Measurements from ENCODE around the gene CDC42. TPM values are rescaled to one million over a fixed set of nuclear protein-coding genes. Genes with fewer than 3 reads are reported as not detected.
"Not testable (repeated sequence)": the region's sequence is repeated elsewhere in the genome, so short reads cannot be mapped to it uniquely, and the experiment has no call there.

CDC42 gene
- total RNA-seq, 4 donors from 2014 or later = 228 to 244 (median 240) TPM

GRCh38 chr1:22026924-22027289 lies 25.6 kb upstream of the CDC42 start:
- DNase-seq = no peak
- WGBS, 2 donors = 83 to 85% methylated on average over 3 of the region's 3 CpGs
- H3K4me3 ChIP-seq (replicated peaks in 1 of 3) = no peak overlapping the region
- intact Hi-C loops (cut with DNase I) = no loop called here
- no peak overlapping the region for H3K27ac ChIP-seq
- no peak for TF ChIP-seq POLR2A (IDR thresholded peaks at IDR 0.05)
- TF ChIP-seq CTCF (IDR thresholded peaks at IDR 0.05) = no peak
- no peaks in the 10 kb centered on the region for H3K27me3 ChIP-seq
- H3K9me3 ChIP-seq = no peaks in the 10 kb centered on the region
- H3K36me3 ChIP-seq = no peaks in the 10 kb centered on the region
- H3K4me1 ChIP-seq = peaks cover 8 to 16% of the 10 kb centered on the region in 2 donors

GRCh38 chr1:22030057-22030456 lies 22.5 kb upstream of the CDC42 start:
- Histone ChIP-seq H3K36me3 (no peaks in the 10 kb centered on the region), H3K27ac (no peak overlapping the region), H3K27me3 (no peaks in the 10 kb centered on the region), H3K4me1 (peaks cover 6 to 8% of the 10 kb centered on the region in 2 donors), H3K9me3 (no peaks in the 10 kb centered on the region), H3K4me3 (replicated peaks in 1 of 3) (no peak overlapping the region)
- intact Hi-C loops (cut with DNase I) = no loop called here
- no peak for DNase-seq
- TF ChIP-seq CTCF (IDR thresholded peaks at IDR 0.05) (no peak), POLR2A (IDR thresholded peaks at IDR 0.05) (no peak)
- WGBS, 2 donors = 87 to 88% methylated on average over 4 of the region's 4 CpGs

- no peak for TF ChIP-seq POLR2A (IDR thresholded peaks at IDR 0.05)
- no peak for TF ChIP-seq CTCF (IDR thresholded peaks at IDR 0.05)
- Histone ChIP-seq H3K9me3 (no peaks in the 10 kb centered on the region), H3K4me3 (replicated peaks in 1 of 3) (no peak overlapping the region), H3K4me1 (peaks cover 6 to 8% of the 10 kb centered on the region in 2 donors), H3K27ac (no peak overlapping the region), H3K36me3 (no peaks in the 10 kb centered on the region), H3K27me3 (no peaks in the 10 kb centered on the region)
- no peak for DNase-seq
- intact Hi-C loops (cut with DNase I) = no loop called here
- 87 to 90% methylated on average over 2 to 3 of the region's 3 CpGs for WGBS, 2 donors
These were observed 22.0 kb upstream of the CDC42 start for GRCh38 chr1:22030473-22030872.

GRCh38 chr1:22031214-22031962 lies 21.1 kb upstream of the CDC42 start:
- intact Hi-C loops (cut with DNase I) = no loop called here
- Histone ChIP-seq H3K27ac (no peak overlapping the region), H3K27me3 (no peaks in the 10 kb centered on the region), H3K36me3 (no peaks in the 10 kb centered on the region), H3K9me3 (no peaks in the 10 kb centered on the region), H3K4me1 (peaks cover 2% of the 10 kb centered on the region in 2 donors), H3K4me3 (replicated peaks in 1 of 3) (no peak overlapping the region)
- no peak for TF ChIP-seq CTCF (IDR thresholded peaks at IDR 0.05)
- TF ChIP-seq POLR2A (IDR thresholded peaks at IDR 0.05) = no peak
- 73 to 74% methylated on average over 8 of the region's 8 CpGs for WGBS, 2 donors
- no peak for DNase-seq

GRCh38 chr1:22034834-22035233 lies 17.7 kb upstream of the CDC42 start:
- H3K4me3 ChIP-seq (replicated peaks in 1 of 3); H3K27me3 ChIP-seq; H3K9me3 ChIP-seq; H3K36me3 ChIP-seq; intact Hi-C loops (cut with DNase I); DNase-seq; H3K27ac ChIP-seq; H3K4me1 ChIP-seq: not testable (repeated sequence)
- 76 to 85% methylated on average over 5 of the region's 5 CpGs for WGBS, 2 donors
